ENCODE measurements around the gene RBPMS2.

RBPMS2 gene

GRCh38 chr15:64774037-64774628 is 1.3 kb downstream of the RBPMS2 start:
- DNase-seq (ENCODE audit: low read depth), result no peak
- no peak for TF ChIP-seq CTCF (conservative IDR thresholded peaks at IDR 0.05; ENCODE audit: low read depth, low read length)
- H3K4me3 ChIP-seq (ENCODE audit: low read length), result peak overlapping the region; percentile 25

GRCh38 chr15:64773606-64774005 is 1.8 kb downstream of the RBPMS2 start:
- no peak for TF ChIP-seq CTCF (conservative IDR thresholded peaks at IDR 0.05; ENCODE audit: low read depth, low read length)
- no peak for DNase-seq (ENCODE audit: low read depth)
- no peak overlapping the region for H3K4me3 ChIP-seq (ENCODE audit: low read length)

- no peak for TF ChIP-seq CTCF (conservative IDR thresholded peaks at IDR 0.05; ENCODE audit: low read depth, low read length)
Measured at GRCh38 chr15:64772964-64773363, 2.4 kb downstream of the RBPMS2 start.

GRCh38 chr15:64772488-64772887 is 2.9 kb downstream of the RBPMS2 start:
- no peak for TF ChIP-seq CTCF (conservative IDR thresholded peaks at IDR 0.05; ENCODE audit: low read depth, low read length)

More at GRCh38 chr15:64772964-64773363, 2.4 kb downstream of the RBPMS2 start:
- no peak overlapping the region for H3K4me3 ChIP-seq (ENCODE audit: low read length)
- DNase-seq (ENCODE audit: low read depth), result no peak

GRCh38 chr15:64770626-64771025 is 4.8 kb downstream of the RBPMS2 start:
- H3K4me3 ChIP-seq (ENCODE audit: low read length), result no peak overlapping the region
- no peak for TF ChIP-seq CTCF (conservative IDR thresholded peaks at IDR 0.05; ENCODE audit: low read depth, low read length)
- DNase-seq (ENCODE audit: low read depth), result no peak

More at GRCh38 chr15:64772488-64772887, 2.9 kb downstream of the RBPMS2 start:
- H3K4me3 ChIP-seq (ENCODE audit: low read length), result no peak overlapping the region
- DNase-seq (ENCODE audit: low read depth), result no peak

GRCh38 chr15:64767203-64767602 is 8.2 kb downstream of the RBPMS2 start:
- H3K4me3 ChIP-seq (ENCODE audit: low read length), result no peak overlapping the region
- no peak for DNase-seq (ENCODE audit: low read depth)
- no peak for TF ChIP-seq CTCF (conservative IDR thresholded peaks at IDR 0.05; ENCODE audit: low read depth, low read length)

- no peak for TF ChIP-seq CTCF (conservative IDR thresholded peaks at IDR 0.05; ENCODE audit: low read depth, low read length)
- H3K4me3 ChIP-seq (ENCODE audit: low read length), result no peak overlapping the region
- no peak for DNase-seq (ENCODE audit: low read depth)
Measured at GRCh38 chr15:64766058-64766457, 9.3 kb downstream of the RBPMS2 start.
